Muscle layer of colon (tissue), 2 donors: ENCODE measurements around the gene KCNIP1.

Experiments
- H3K27ac ChIP-seq: one replicate; pipeline ENCODE4 v1.7.0; 2013; ENCODE audit warnings: low read depth, mild to moderate bottlenecking, low read length, moderate library complexity
- H3K27me3 ChIP-seq, 2 donors: one replicate each; pipeline ENCODE4 v1.7.0; 2013; ENCODE audit warnings: low read length in 2 of 2, mild to moderate bottlenecking in 2 of 2; ENCODE audit not compliant: insufficient read depth in 2 of 2, control insufficient read depth in 1 of 2
- H3K36me3 ChIP-seq: one replicate; pipeline ENCODE4 v1.7.0; 2013; ENCODE audit warnings: mild to moderate bottlenecking, low read length; ENCODE audit not compliant: insufficient read depth
- H3K4me1 ChIP-seq: one replicate; pipeline ENCODE4 v1.7.0; 2013; ENCODE audit warnings: mild to moderate bottlenecking, low read length; ENCODE audit not compliant: insufficient read depth
- H3K4me3 ChIP-seq, 2 donors: one replicate each; pipeline ENCODE4 v1.7.0; 2013; ENCODE audit warnings: low read length in 2 of 2, low read depth in 1 of 2, mild to moderate bottlenecking in 1 of 2, moderate library complexity in 1 of 2
- H3K9ac ChIP-seq: one replicate; pipeline ENCODE4 v1.7.0; 2013; ENCODE audit warnings: low read length
- H3K9me3 ChIP-seq: one replicate; pipeline ENCODE4 v1.7.0; 2013; ENCODE audit warnings: mild to moderate bottlenecking, low read length
- donor health status: abdominal sarcoma.
- donor health status: Adenocarcinoma of cecum.

The KCNIP1 gene

GRCh38 chr5:170473642-170474041 is 30.2 kb upstream of the KCNIP1 start:
- no peak overlapping the region for H3K9ac ChIP-seq
- H3K4me3 ChIP-seq = no peak overlapping the region
- H3K27ac ChIP-seq = no peak overlapping the region
- no peaks in the 10 kb centered on the region for H3K9me3 ChIP-seq
- no peaks in the 10 kb centered on the region for H3K36me3 ChIP-seq
- H3K27me3 ChIP-seq = no peaks in the 10 kb centered on the region
- H3K4me1 ChIP-seq = no peaks in the 10 kb centered on the region

DNA sequence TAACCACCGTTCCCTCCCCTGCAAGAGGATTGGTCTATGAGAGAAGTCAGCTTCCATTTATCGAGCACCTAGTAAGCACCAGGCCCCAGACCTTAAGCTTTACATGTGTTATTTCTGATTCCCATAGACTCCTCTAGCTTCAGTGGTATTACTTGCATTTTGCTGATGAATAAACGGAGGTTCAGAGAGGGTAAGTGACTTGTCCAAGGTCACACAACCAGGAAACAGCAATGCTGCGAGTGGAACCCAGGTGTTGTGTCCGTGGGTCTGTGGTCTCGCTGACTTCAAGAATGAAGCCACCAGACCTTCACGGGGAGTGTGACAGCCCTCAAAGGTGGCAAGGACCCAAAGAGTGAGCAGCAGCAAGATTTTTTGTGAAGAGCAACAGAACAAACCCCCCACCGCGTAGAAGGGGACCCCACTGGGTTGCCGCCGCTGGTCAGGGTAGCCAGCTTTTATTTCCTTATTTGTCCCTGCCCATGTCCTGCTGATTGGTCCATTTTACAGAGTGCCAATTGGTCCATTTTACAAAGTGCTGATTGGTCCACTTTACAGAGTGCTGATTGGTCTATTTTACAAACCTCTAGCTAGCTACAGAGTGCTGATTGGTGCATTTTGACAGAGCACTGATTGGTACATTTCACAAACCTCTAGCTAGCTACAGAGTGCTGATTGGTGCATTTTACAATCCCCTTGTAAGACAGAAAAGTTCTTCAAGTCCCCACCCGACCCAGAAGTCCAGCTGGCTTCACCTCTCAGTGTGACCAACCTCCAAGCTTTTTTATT is 29.1 kb upstream of the KCNIP1 start:
- H3K9me3 ChIP-seq = no peaks in the 10 kb centered on the region
- H3K27ac ChIP-seq = no peak overlapping the region
- no peaks in the 10 kb centered on the region for H3K27me3 ChIP-seq
- H3K9ac ChIP-seq = no peak overlapping the region
- no peak overlapping the region for H3K4me3 ChIP-seq
- no peaks in the 10 kb centered on the region for H3K4me1 ChIP-seq
- H3K36me3 ChIP-seq = no peaks in the 10 kb centered on the region

DNA sequence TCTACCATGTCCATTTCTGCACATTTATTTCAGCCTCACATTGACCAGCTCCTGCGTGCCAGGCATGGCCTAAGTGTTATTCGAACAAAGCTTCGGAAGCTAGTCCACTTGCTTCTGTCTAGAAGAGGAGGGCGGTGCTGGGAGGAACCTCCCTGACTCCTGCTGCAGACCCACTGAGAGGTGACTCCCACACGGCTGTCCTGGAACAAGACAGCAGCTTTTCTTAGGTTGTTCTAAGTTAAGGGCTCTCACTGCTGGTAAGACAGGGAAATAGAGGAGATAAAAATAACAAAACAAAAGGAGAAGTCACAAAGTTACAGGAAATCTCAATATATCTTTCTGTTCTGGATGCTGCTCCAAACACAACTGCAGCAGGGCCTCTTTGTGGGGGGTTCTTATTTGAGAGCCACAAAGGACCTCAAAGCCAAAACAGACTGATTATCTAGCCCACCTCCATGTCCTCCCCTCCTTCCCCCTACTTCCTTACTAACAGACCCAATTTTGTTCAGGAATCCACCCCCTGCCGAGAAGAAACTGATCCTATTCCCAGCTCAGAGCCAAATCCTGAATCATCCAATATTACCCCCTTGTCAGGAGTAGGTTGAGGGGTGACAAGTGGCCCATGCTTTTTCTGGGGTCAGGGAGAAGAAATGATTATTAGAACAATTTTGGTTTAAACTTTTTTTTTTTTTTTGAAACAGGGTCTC is 28.4 kb upstream of the KCNIP1 start:
- no peaks in the 10 kb centered on the region for H3K9me3 ChIP-seq
- H3K36me3 ChIP-seq = no peaks in the 10 kb centered on the region
- H3K27ac ChIP-seq = no peak overlapping the region
- no peaks in the 10 kb centered on the region for H3K27me3 ChIP-seq
- no peak overlapping the region for H3K9ac ChIP-seq
- no peak overlapping the region for H3K4me3 ChIP-seq
- no peaks in the 10 kb centered on the region for H3K4me1 ChIP-seq

- no peak overlapping the region for H3K9ac ChIP-seq
- H3K36me3 ChIP-seq = no peaks in the 10 kb centered on the region
- H3K9me3 ChIP-seq = no peaks in the 10 kb centered on the region
- no peak overlapping the region for H3K4me3 ChIP-seq
- no peaks in the 10 kb centered on the region for H3K27me3 ChIP-seq
- no peaks in the 10 kb centered on the region for H3K4me1 ChIP-seq
- H3K27ac ChIP-seq = no peak overlapping the region
These were observed 27.1 kb upstream of the KCNIP1 start for GRCh38 chr5:170476704-170477103.

GRCh38 chr5:170477906-170478305 is 25.9 kb upstream of the KCNIP1 start:
- no peak overlapping the region for H3K27ac ChIP-seq
- H3K36me3 ChIP-seq = no peaks in the 10 kb centered on the region
- no peak overlapping the region for H3K4me3 ChIP-seq
- H3K27me3 ChIP-seq = no peaks in the 10 kb centered on the region
- no peaks in the 10 kb centered on the region for H3K9me3 ChIP-seq
- H3K9ac ChIP-seq = no peak overlapping the region
- H3K4me1 ChIP-seq = no peaks in the 10 kb centered on the region

GRCh38 chr5:170478306-170478705 is 25.5 kb upstream of the KCNIP1 start:
- Histone ChIP-seq H3K9ac (no peak overlapping the region), H3K4me3 (no peak overlapping the region), H3K27me3 (no peaks in the 10 kb centered on the region), H3K4me1 (no peaks in the 10 kb centered on the region), H3K9me3 (no peaks in the 10 kb centered on the region), H3K27ac (no peak overlapping the region), H3K36me3 (no peaks in the 10 kb centered on the region)

DNA sequence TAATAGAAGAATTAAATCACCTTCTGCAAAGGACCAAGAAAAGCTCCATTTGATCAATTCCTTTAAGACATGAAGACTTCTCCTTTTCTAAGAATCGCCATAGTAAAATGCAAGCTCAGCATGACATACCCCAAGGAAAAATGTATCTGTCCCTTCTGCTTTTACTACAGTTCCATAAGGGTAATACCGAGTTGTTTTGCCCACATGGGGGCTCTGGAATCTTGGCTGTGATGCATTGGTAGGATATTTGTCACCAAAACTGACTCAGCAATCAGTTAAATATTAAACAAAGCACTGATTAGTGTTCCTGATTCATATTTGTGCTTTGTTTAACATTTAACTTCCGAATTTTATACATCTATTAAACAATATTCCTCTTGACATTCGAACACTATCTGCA is 24.3 kb upstream of the KCNIP1 start:
- no peak overlapping the region for H3K27ac ChIP-seq

DNA sequence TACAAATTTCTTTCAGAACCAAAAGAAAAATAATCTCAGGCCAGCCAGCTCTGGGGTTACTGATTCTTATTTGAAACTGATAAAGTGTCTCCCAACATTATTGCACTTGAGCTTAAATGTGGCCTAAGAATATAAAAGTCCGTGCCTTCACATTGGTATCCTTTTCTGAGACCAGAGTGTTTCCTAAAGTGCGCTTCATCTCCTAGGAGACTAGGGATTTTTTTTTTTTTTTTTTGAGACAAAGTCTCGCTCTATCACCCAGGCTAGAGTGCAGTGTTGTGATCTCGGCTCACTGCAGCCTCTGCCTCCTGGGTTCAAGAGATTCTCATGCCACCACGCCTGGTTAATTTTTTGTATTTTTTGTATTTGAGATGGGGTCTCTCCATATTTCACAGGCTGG is 23.6 kb upstream of the KCNIP1 start:
- H3K9ac ChIP-seq = no peak overlapping the region
- no peaks in the 10 kb centered on the region for H3K27me3 ChIP-seq
- no peak overlapping the region for H3K4me3 ChIP-seq
- H3K27ac ChIP-seq = no peak overlapping the region
- H3K9me3 ChIP-seq = no peaks in the 10 kb centered on the region
- H3K36me3 ChIP-seq = no peaks in the 10 kb centered on the region
- no peaks in the 10 kb centered on the region for H3K4me1 ChIP-seq

More for the DNA sequence above, 24.3 kb upstream of the KCNIP1 start:
- Histone ChIP-seq H3K4me1 (no peaks in the 10 kb centered on the region), H3K9me3 (no peaks in the 10 kb centered on the region), H3K27me3 (no peaks in the 10 kb centered on the region), H3K36me3 (no peaks in the 10 kb centered on the region), H3K9ac (no peak overlapping the region), H3K4me3 (no peak overlapping the region)

GRCh38 chr5:170481849-170482248 is 22.0 kb upstream of the KCNIP1 start:
- H3K9me3 ChIP-seq = no peaks in the 10 kb centered on the region
- H3K27me3 ChIP-seq = no peaks in the 10 kb centered on the region
- no peak overlapping the region for H3K27ac ChIP-seq
- no peak overlapping the region for H3K9ac ChIP-seq
- no peak overlapping the region for H3K4me3 ChIP-seq
- no peaks in the 10 kb centered on the region for H3K36me3 ChIP-seq
- no peaks in the 10 kb centered on the region for H3K4me1 ChIP-seq

DNA sequence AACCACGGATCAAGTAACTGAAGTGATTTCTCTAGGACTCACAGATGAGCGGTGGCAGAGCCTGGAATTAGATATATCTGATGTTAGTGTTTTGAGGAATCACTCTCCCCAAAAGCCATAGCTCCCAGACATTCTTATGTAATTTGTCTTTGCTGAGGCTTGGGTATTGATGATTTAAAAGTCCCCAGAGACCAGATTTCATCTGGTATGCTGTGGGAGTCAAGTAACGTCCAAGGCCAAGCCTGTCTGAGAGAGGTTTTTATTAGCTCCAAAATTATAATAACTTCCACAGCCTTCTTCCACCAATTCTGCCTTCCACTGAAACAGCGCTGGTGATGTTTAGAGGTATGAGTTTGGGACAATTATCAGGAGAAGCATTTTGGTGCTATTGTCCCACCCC is 21.3 kb upstream of the KCNIP1 start:
- Histone ChIP-seq H3K4me3 (no peak overlapping the region), H3K27ac (no peak overlapping the region), H3K36me3 (no peaks in the 10 kb centered on the region), H3K9ac (no peak overlapping the region), H3K4me1 (no peaks in the 10 kb centered on the region), H3K9me3 (no peaks in the 10 kb centered on the region), H3K27me3 (no peaks in the 10 kb centered on the region)

DNA sequence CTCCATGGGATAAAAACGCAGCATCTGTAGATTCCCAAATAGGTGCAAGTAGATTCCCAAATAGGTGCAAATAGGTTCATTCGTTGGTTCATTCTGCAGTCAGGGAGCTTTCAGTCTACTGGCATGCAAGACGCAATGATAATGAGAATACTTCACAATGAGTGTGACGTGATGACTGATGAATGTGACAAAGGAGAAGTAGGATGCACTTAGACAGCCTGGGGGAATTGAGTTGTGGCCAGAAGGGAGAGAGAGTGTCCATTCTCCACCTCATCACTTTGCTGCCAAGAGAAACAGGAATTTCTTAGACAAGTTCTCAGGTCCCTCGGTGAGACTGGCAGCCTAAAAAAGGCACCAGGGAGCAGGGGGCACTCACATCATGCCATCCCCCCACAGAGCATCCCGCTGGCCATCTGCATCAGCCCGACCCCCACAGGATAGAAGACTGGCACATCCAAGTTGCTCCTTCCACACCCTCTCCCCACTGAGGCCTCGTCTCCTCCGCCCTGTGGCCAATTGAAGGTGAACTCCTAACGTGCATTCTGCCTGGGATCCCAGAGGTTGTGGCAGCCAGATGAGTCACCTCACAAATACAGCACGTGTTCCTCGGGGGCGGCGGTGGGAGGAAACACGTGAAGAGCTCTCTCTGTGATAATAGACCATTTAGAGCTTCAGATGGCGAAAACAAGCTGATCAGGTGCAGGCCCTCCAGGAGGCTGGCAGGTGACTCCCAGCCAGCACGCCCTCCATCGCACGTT is 19.9 kb upstream of the KCNIP1 start:
- Histone ChIP-seq H3K9ac (no peak overlapping the region), H3K4me3 (no peak overlapping the region), H3K36me3 (no peaks in the 10 kb centered on the region), H3K27ac (no peak overlapping the region), H3K27me3 (no peaks in the 10 kb centered on the region), H3K9me3 (no peaks in the 10 kb centered on the region), H3K4me1 (no peaks in the 10 kb centered on the region)
